ENCODE results near the gene EPN3. TPM values are rescaled to one million over a fixed set of nuclear protein-coding genes. Genes with fewer than 3 reads are reported as not detected.

EPN3 gene
- total RNA-seq, 1 donor from 2014 or later: not detected

GRCh38 chr17:50568659-50569058 lies 36.1 kb downstream of the EPN3 start:
- Mint-ChIP-seq H3K36me3 (ENCODE audit: low read depth) (peaks cover 1% of the 10 kb centered on the region), H3K9me3 (ENCODE audit: low read depth) (no peaks in the 10 kb centered on the region), H3K4me3 (ENCODE audit: unreplicated experiment) (no peak overlapping the region), H3K4me1 (ENCODE audit: low read depth) (peaks cover 6% of the 10 kb centered on the region), H3K27me3 (ENCODE audit: low read depth) (peaks cover 33% of the 10 kb centered on the region), H3K27ac (ENCODE audit: unreplicated experiment) (no peak overlapping the region)
- TF ChIP-seq, protein P1, sequence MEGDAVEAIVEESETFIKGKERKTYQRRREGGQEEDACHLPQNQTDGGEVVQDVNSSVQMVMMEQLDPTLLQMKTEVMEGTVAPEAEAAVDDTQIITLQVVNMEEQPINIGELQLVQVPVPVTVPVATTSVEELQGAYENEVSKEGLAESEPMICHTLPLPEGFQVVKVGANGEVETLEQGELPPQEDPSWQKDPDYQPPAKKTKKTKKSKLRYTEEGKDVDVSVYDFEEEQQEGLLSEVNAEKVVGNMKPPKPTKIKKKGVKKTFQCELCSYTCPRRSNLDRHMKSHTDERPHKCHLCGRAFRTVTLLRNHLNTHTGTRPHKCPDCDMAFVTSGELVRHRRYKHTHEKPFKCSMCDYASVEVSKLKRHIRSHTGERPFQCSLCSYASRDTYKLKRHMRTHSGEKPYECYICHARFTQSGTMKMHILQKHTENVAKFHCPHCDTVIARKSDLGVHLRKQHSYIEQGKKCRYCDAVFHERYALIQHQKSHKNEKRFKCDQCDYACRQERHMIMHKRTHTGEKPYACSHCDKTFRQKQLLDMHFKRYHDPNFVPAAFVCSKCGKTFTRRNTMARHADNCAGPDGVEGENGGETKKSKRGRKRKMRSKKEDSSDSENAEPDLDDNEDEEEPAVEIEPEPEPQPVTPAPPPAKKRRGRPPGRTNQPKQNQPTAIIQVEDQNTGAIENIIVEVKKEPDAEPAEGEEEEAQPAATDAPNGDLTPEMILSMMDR (IDR thresholded peaks at IDR 0.05): no peak
- no peak for DNase-seq (ENCODE audit: low spot score)

GRCh38 chr17:50569592-50569991 lies 37.1 kb downstream of the EPN3 start:
- peaks cover 31% of the 10 kb centered on the region for H3K27me3 Mint-ChIP-seq (ENCODE audit: low read depth)
- H3K36me3 Mint-ChIP-seq (ENCODE audit: low read depth): peaks cover 1% of the 10 kb centered on the region
- no peaks in the 10 kb centered on the region for H3K9me3 Mint-ChIP-seq (ENCODE audit: low read depth)
- H3K4me1 Mint-ChIP-seq (ENCODE audit: low read depth): peaks cover 4% of the 10 kb centered on the region
- DNase-seq (ENCODE audit: low spot score): no peak
- TF ChIP-seq, protein P1 (IDR thresholded peaks at IDR 0.05): no peak
- H3K27ac Mint-ChIP-seq (ENCODE audit: unreplicated experiment): no peak overlapping the region
- no peak overlapping the region for H3K4me3 Mint-ChIP-seq (ENCODE audit: unreplicated experiment)

DNA sequence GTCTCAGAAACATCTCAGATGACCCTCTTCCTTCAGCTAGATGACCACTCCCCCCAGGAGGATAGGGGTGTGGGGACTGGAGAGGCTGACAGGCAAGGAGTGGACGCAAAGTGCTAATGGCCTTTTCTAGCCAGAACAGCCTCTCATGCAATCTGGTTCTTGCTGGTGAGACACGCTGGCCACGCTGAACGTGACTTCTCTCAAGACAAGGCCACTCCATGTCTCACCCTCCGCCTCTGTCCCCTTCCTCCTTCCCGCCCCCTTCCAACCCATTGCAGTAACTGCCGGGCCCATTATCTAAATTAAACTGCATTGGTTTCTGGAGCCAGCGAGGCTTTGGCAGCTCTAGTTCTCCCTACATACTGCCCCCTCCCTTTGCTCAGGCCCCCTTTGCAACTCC lies 37.5 kb downstream of the EPN3 start:
- no peaks in the 10 kb centered on the region for H3K9me3 Mint-ChIP-seq (ENCODE audit: low read depth)
- peaks cover 26% of the 10 kb centered on the region for H3K27me3 Mint-ChIP-seq (ENCODE audit: low read depth)
- TF ChIP-seq, protein P1 (IDR thresholded peaks at IDR 0.05): no peak
- no peak overlapping the region for H3K4me3 Mint-ChIP-seq (ENCODE audit: unreplicated experiment)
- DNase-seq (ENCODE audit: low spot score): no peak
- peaks cover under 1% of the 10 kb centered on the region for H3K4me1 Mint-ChIP-seq (ENCODE audit: low read depth)
- H3K36me3 Mint-ChIP-seq (ENCODE audit: low read depth): peaks cover 1% of the 10 kb centered on the region
- no peak overlapping the region for H3K27ac Mint-ChIP-seq (ENCODE audit: unreplicated experiment)

DNA sequence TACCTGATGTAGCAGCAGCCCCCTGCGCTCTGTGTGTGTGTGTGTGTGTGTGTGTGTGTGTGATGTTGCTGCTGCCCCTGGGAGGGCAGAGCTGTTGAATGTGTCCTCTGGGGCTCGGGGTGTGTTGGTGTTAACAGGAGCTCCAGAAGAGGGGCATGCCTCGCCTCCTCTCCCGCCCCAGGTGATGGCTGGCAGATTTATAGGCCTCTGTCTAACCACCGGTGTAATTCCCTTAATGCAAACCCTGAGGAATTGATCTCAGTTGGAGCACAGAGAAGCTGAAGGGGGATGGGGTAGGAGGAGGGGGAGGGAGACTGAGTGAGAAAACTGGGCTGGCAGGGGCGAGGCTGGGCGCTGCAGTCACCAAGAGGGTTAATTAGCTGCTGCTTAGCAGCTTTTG lies 38.0 kb downstream of the EPN3 start:
- Mint-ChIP-seq H3K36me3 (ENCODE audit: low read depth) (peaks cover 1% of the 10 kb centered on the region), H3K27me3 (ENCODE audit: low read depth) (peaks cover 25% of the 10 kb centered on the region), H3K4me3 (ENCODE audit: unreplicated experiment) (no peak overlapping the region), H3K27ac (ENCODE audit: unreplicated experiment) (no peak overlapping the region), H3K9me3 (ENCODE audit: low read depth) (no peaks in the 10 kb centered on the region), H3K4me1 (ENCODE audit: low read depth) (no peaks in the 10 kb centered on the region)
- TF ChIP-seq, protein P1 (IDR thresholded peaks at IDR 0.05): no peak
- no peak for DNase-seq (ENCODE audit: low spot score)

DNA sequence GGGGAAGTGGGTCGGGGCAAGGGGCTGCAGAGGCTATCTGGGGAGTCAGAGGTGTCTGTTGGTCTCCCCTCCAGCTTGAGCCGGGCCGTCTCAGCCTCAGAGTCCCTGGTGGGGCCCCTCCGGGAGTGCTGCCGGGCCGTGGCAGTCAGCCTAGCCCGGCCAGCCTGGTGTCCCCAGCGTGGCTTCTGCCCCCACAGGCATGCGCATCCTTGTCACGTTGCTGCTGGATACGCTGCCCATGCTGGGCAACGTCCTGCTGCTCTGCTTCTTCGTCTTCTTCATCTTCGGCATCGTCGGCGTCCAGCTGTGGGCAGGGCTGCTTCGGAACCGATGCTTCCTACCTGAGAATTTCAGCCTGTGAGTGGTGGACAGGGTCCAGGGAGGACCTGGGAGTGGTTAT lies 39.1 kb downstream of the EPN3 start:
- no peak for DNase-seq (ENCODE audit: low spot score)
- Mint-ChIP-seq H3K4me1 (ENCODE audit: low read depth) (no peaks in the 10 kb centered on the region), H3K9me3 (ENCODE audit: low read depth) (no peaks in the 10 kb centered on the region), H3K4me3 (ENCODE audit: unreplicated experiment) (no peak overlapping the region), H3K36me3 (ENCODE audit: low read depth) (no peaks in the 10 kb centered on the region), H3K27ac (ENCODE audit: unreplicated experiment) (no peak overlapping the region), H3K27me3 (ENCODE audit: low read depth) (peaks cover 13% of the 10 kb centered on the region)
- TF ChIP-seq, protein P1 (IDR thresholded peaks at IDR 0.05): no peak

All from chondrocyte (in vitro differentiated cells).